Activated T-cell treated with anti-CD3 and anti-CD28 coated beads, Interleukin-2, amount 50 U/mL, for 72 hours (primary cell): ENCODE data around the gene UGT2B28. TPM values are rescaled to one million over a fixed set of nuclear protein-coding genes. Genes with fewer than 3 reads are reported as not detected.
"Not testable (repeated sequence)": the region's sequence is repeated elsewhere in the genome, so short reads cannot be mapped to it uniquely, and the experiment has no call there.

ENCODE experiments used
- ATAC-seq, 2 donors: fragments of 150-1000 bp; cut with Tn5 transposase; replicated peaks in 1 of 2; 2 replicates each; pipeline ENCODE4 v1.10.0; 2021; ENCODE audit warnings: moderate library complexity in 2 of 2, mild to moderate bottlenecking in 1 of 2
- DNase-seq, 2 donors: peaks; one replicate each; pipeline ENCODE4 v3.0.0; 2021 to 2022; ENCODE audit warnings: mixed read lengths in 1 of 2
- H3K27ac Mint-ChIP-seq: one replicate; pipeline ENCODE4 v1.8.0; 2022; ENCODE audit warnings: mild to moderate bottlenecking, moderate library complexity, mixed read lengths
- H3K27me3 Mint-ChIP-seq: one replicate; pipeline ENCODE4 v1.8.0; 2022; ENCODE audit warnings: low read depth, mixed read lengths
- H3K36me3 Mint-ChIP-seq, 2 donors: one replicate each; pipeline ENCODE4 v1.8.0; 2022; ENCODE audit warnings: mixed read lengths in 2 of 2, mild to moderate bottlenecking in 1 of 2; ENCODE audit not compliant: insufficient read depth in 2 of 2
- H3K4me1 Mint-ChIP-seq: one replicate; pipeline ENCODE4 v1.8.0; 2022; ENCODE audit warnings: low read depth, mixed read lengths
- H3K4me3 Mint-ChIP-seq, 2 donors: one replicate each; pipeline ENCODE4 v1.8.0; 2022; ENCODE audit warnings: mild to moderate bottlenecking in 2 of 2, mixed read lengths in 2 of 2, moderate library complexity in 2 of 2
- H3K9me3 Mint-ChIP-seq, 2 donors: one replicate each; pipeline ENCODE4 v1.8.0; 2022; ENCODE audit warnings: mixed read lengths in 2 of 2
- total RNA-seq, 2 donors: library from RNA; stranded (reverse); gene quantifications; one replicate each; pipeline ENCODE4 v1.2.3, GENCODE V29; 2022

The UGT2B28 gene
- total RNA-seq = not detected

DNA sequence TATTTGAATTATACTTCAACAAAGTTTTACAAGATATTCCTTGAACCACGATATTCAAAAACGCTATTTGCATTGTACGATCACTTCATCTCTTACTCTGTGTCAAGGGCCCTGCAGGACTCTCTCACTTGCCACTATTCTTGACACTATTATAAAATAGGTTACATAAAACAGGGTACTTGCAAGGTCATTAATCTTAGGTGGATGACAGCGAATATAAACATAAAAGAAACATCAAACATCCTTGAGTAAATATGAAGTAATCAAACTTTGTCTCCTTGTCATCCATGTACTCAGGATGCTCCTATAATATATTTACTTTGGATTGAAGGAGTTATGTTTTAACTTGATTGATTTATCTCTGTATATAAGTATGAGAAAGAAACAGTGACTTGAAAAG is at the start of gene UGT2B28:
Gene UGT2B28, plus strand, starts transcription at position 395 of the 400 bp plus-strand sequence. CDS start 26 bp downstream, outside the sequence.
- H3K4me1 Mint-ChIP-seq, H3K9me3 Mint-ChIP-seq, DNase-seq, H3K4me3 Mint-ChIP-seq, H3K27ac Mint-ChIP-seq, ATAC-seq, H3K36me3 Mint-ChIP-seq, H3K27me3 Mint-ChIP-seq: not testable (repeated sequence)

DNA sequence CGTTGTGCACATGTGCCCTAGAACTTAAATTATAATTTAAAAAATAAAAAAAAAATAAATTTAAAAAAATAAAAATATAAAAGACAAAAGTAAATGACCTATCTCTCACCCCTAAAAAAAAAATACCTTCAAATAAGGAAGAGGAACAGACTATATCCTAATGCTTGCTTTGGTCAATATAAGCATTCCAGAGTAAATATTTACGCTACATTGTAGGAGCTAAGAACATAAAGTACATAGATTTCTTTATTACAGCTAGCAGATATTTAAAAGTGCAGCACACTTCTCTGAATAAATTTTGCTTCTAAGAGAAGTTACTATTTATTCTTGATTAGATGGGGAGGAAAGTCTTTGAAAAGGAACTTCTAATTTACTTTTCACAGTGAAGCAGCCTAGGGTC is 41.2 kb upstream of the UGT2B28 start:
- Mint-ChIP-seq H3K27me3 (no peaks in the 10 kb centered on the region), H3K27ac (no peak overlapping the region), H3K9me3 (peaks cover 4 to 7% of the 10 kb centered on the region in 2 donors), H3K36me3 (no peaks in the 10 kb centered on the region), H3K4me1 (no peaks in the 10 kb centered on the region), H3K4me3 (no peak overlapping the region)
- no peak for DNase-seq
- no peak for ATAC-seq

DNA sequence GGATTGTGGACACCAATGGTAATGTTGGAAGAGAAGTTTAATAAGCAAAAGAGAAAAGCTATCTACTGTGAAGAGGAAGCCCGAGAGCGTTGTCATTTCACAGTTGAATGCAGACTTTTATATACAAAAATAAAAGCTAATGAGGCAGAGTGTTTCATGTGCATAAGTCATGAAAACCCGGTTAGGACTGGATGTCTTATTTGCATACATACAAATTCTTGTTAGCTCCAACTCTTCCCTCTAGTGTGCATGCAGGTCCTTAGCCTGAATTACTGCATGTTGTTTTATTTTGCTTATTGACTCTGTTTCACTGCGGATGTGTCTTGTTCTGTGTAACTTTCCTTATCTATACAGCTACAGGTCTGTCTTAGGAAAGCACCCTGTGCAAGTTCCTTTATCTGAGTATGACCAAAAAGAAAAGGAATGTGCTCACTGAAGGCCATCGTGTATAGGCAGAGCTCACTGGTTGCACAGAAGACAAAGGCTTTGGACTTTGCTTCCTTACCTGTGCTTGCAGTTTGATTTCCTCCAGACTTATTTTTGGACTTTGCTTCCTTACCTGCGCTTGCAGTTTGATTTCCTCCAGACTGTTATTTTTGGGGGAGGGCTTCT is 40.6 kb upstream of the UGT2B28 start:
- peaks cover 4 to 5% of the 10 kb centered on the region in 2 donors for H3K9me3 Mint-ChIP-seq
- H3K4me3 Mint-ChIP-seq = no peak overlapping the region
- no peaks in the 10 kb centered on the region for H3K4me1 Mint-ChIP-seq
- ATAC-seq (no peak), DNase-seq (no peak)
- H3K27me3 Mint-ChIP-seq = no peaks in the 10 kb centered on the region
- H3K27ac Mint-ChIP-seq = no peak overlapping the region
- H3K36me3 Mint-ChIP-seq = no peaks in the 10 kb centered on the region

DNA sequence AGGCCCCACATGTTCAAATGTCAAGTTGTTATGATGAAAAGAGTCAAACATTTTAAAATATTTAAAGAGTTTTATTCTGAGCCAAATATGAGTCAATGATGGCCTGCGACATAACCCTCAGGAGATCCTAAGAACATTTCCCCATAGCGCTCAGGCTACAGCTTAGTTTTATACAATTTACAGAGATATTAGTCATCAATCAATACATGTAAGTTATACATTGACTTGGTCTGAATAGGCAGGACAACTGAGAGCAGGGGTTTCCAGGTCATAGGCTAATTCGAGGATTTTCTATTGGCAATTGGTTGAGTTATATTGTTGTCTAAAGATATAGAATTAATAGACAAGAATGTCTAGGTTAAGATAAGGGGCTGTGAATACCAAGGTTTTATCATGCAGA is 39.5 kb upstream of the UGT2B28 start:
- not testable (repeated sequence) for H3K27ac Mint-ChIP-seq, H3K4me1 Mint-ChIP-seq, H3K36me3 Mint-ChIP-seq, H3K27me3 Mint-ChIP-seq, DNase-seq, ATAC-seq, H3K4me3 Mint-ChIP-seq, H3K9me3 Mint-ChIP-seq

DNA sequence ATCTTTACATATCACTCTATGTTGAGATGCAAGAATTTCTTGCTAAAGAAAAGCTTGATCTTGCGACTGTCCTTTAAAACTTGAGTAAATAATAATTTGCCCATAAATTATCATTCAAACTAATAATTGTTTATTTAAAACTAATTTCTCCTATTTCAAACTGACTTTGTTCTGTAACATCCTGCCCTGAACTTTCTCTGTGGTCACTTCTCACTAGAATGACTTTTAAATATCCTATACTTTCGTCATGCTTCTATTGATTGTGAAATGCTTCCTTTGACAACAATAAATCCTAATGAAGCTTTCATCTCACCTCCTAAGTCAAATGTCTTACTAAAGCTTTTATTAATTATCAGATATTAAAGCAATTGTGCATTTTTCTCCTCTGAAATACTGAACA is 38.5 kb upstream of the UGT2B28 start:
- not testable (repeated sequence) for H3K9me3 Mint-ChIP-seq, H3K4me3 Mint-ChIP-seq, H3K36me3 Mint-ChIP-seq, DNase-seq, H3K27ac Mint-ChIP-seq, H3K27me3 Mint-ChIP-seq, H3K4me1 Mint-ChIP-seq, ATAC-seq

DNA sequence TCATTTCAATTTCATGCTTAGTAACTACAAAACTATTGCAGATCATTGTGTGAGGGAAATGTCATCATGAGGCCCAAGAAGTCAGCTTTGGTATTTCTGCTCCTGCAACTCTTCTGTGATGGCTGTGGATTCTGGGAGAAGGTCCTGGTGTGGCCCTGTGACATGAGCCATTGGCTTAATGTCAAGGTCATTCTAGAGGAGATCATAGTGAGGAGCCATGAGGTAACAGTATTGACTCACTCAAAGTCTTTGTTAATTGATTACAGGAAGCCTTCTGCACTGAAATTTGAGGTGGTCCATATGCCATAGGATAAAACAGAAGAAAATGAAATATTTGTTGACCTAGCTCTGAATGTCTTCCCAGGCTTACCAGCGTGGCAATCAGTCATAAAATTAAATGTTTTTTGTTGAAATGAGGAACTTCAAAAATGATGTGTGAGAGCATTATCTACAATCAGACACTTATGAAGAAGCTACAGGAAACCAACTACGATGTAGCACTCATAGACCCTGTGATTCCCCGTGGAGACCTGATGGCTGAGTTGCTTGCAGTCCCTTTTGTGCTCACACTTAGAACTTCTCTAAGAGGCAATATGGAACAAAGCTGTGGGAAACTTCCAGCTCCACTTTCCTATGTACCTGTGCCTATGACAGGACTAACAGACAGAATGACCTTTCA is 37.6 kb upstream of the UGT2B28 start:
- DNase-seq, ATAC-seq, H3K4me1 Mint-ChIP-seq, H3K4me3 Mint-ChIP-seq, H3K27me3 Mint-ChIP-seq, H3K36me3 Mint-ChIP-seq, H3K27ac Mint-ChIP-seq: not testable (repeated sequence)
- H3K9me3 Mint-ChIP-seq = peaks cover 8 to 12% of the 10 kb centered on the region in 2 donors

DNA sequence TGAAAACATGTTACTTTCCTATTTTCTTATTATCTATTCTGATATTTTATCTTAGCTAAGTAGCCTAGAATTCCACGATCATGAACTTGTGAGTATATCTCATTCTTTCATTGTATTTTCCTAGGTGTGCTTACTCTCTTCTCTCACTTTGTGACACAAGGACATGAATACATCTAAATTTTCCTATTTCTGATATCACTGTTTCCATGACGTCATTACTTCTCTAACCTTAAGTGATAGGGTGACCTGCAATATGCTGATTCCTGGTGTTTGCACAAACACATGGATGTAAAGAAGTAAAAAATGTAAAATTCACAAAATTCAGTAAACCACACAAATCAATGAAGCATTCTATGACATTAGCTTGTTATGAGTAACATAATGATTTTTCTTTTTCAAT is 29.4 kb upstream of the UGT2B28 start:
- H3K9me3 Mint-ChIP-seq, DNase-seq, H3K27me3 Mint-ChIP-seq, H3K4me3 Mint-ChIP-seq, H3K27ac Mint-ChIP-seq, H3K4me1 Mint-ChIP-seq, H3K36me3 Mint-ChIP-seq, ATAC-seq: not testable (repeated sequence)

DNA sequence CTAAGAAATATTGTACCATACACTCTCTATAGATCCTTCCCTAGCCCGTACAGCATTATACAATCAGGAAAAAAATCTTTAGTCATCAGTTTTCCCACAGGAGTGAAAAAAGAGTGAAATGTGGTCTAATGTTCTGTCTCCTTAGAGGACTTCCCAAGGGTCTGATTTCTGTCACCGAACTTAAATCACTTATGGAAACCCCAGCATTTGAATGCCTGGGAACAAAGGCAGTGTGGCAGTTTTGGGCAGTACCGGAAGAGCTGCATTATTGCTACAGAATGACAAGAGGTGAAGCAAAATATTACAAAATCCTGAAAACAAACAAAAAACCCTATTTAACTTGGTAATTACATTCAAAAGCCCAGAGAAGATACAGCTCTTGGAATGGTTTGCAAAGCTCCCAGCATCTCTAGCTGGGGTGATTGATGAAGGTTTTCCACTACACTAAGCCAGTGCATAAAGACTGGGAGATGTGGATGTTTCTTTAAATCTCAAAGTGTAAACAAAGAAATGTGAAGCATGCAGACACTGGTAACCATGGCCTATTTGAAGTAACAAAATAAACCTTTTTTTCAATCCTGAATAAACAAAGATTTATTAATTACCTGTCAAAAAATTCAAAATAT is 27.0 kb upstream of the UGT2B28 start:
- not testable (repeated sequence) for H3K27me3 Mint-ChIP-seq

DNA sequence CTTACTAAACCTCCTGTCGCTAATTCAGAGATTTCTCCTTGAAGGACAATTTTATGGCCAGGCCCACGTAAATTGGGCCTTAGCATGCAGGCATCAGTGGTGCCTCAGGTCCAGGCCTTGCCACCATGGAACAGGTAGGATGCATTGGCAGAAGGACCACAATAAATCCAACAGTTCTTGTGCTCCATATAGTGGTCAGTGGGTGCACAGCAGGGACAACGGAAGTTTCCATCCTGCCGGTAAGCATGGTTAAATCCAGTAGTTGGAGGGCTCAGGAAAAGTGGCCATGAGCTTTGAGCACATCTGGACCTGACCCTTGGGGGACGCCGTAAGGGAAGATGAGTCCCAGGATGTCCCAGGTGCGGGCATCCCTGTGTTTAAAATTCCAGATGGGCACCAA is 11.7 kb upstream of the UGT2B28 start:
- not testable (repeated sequence) for H3K4me3 Mint-ChIP-seq, H3K27ac Mint-ChIP-seq, H3K27me3 Mint-ChIP-seq, H3K4me1 Mint-ChIP-seq, DNase-seq, H3K36me3 Mint-ChIP-seq, ATAC-seq, H3K9me3 Mint-ChIP-seq

More for the DNA sequence above, 27.0 kb upstream of the UGT2B28 start:
- H3K9me3 Mint-ChIP-seq, H3K36me3 Mint-ChIP-seq, H3K4me3 Mint-ChIP-seq, H3K27ac Mint-ChIP-seq, DNase-seq, H3K4me1 Mint-ChIP-seq, ATAC-seq: not testable (repeated sequence)

DNA sequence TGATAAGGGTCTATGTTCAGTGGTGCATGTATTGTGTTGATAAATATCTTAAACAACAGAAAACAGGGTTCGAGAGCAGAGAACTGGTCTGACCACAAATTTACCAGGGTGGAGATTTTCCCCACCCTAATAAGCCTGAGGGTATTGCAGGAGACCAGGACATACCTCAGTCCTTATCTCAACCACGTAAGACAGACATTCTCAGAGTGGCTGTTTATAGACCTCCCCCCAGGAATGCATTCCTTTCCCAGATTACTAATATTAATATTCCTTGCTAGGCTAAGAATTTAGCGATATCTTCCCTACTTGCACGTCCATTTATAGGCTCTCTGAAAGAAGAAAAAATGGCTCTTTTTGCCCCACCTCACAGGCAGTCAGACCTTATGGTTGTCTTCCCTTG is 16.1 kb downstream of the UGT2B28 start:
- not testable (repeated sequence) for H3K4me3 Mint-ChIP-seq, H3K4me1 Mint-ChIP-seq, H3K27ac Mint-ChIP-seq, H3K27me3 Mint-ChIP-seq, H3K36me3 Mint-ChIP-seq, H3K9me3 Mint-ChIP-seq, DNase-seq, ATAC-seq

DNA sequence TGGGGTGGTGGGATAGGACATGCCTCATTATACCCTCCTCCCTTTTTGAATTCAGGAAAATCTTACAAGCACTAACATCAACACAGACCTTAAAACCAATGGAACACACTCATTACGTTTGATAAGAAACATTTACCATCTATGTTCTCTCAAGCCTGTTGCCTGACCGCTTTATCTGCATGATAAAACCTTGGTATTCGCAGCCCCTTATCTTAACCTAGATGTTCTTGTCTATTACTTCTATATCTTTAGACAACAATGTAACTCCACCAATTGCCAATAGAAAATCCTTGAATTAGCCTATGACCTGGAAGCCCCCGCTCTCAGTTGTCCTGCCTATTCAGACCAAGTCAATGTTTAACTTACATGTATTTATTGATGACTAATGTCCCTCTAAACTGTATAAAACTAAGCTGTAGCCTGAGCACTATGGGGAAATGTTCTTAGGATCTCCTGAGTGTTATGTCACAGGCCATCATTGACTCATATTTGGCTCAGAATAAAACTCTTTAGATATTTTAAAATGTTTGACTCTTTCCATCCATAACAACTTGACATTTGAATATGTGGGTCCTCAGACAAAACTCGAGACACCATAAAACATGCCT is 28.3 kb downstream of the UGT2B28 start:
- DNase-seq, H3K4me1 Mint-ChIP-seq, H3K27ac Mint-ChIP-seq, H3K27me3 Mint-ChIP-seq, H3K9me3 Mint-ChIP-seq, H3K4me3 Mint-ChIP-seq, H3K36me3 Mint-ChIP-seq, ATAC-seq: not testable (repeated sequence)

DNA sequence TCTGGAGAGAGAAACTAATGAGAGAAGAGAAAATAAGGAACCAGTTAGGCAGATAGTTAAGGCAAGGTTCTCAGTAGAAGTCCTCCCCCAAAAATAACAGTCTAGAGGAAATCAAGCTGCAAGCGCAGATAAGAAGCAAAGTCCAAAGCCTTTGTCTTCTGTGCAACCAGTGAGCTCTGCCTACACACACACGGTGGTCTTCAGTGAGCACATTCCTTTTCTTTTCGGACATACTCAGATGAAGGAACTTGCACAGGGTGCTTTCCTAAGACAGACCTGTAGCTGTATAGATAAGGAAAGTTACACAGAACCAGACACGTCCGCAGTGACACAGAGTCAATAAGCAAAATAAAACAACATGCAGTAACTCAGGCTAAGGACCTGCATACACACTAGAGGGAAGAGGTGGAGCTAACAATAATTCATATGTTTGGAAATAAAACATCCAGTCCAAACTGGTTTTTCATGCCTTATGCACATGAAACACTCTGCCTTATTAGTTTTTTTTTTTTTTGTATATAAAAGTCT is 29.3 kb downstream of the UGT2B28 start:
- ATAC-seq, H3K27me3 Mint-ChIP-seq, H3K9me3 Mint-ChIP-seq, H3K36me3 Mint-ChIP-seq, DNase-seq, H3K4me1 Mint-ChIP-seq, H3K4me3 Mint-ChIP-seq: not testable (repeated sequence)
- H3K27ac Mint-ChIP-seq = peak overlapping the region; percentile 22

DNA sequence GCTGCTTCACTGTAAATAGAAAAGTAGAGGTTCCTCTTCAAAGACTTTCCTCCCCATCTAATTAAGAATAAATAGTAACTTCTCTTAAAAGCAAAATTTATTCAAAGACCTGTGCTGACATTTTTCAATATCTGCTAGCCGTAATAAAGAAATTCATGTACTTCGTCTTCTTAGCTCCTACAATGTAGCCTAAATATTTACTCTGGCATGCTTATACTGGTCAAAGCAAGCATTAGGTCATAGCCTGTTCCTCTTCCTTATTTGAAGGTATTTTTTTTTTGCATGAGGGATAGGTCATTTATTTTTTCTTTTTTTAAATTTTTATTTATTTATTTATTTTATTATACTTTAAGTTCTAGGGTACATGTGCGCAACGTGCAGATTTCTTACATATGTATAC is 30.0 kb downstream of the UGT2B28 start:
- not testable (repeated sequence) for H3K27me3 Mint-ChIP-seq, H3K9me3 Mint-ChIP-seq, DNase-seq, H3K4me1 Mint-ChIP-seq, H3K36me3 Mint-ChIP-seq, H3K27ac Mint-ChIP-seq, H3K4me3 Mint-ChIP-seq, ATAC-seq
